Body of pancreas (tissue), 4 donors: Measurements from ENCODE around the gene SNRPA1. TPM values are rescaled to one million over a fixed set of nuclear protein-coding genes. Genes with fewer than 3 reads are reported as not detected.

ENCODE experiments used
- ATAC-seq: fragments of 150-250 bp; one replicate; pipeline ENCODE4 v1.9.1; 2016
- DNase-seq, 4 donors: peaks; one replicate each; pipeline ENCODE4 v3.0.0-alpha.2; 2019
- H3K27ac ChIP-seq, 4 donors: fragments of 200-600 bp; sonication (generic); 1 replicate in 3 of 4; 2 replicates in 1 of 4; pipeline versions ENCODE4 v1.5.1 to v1.6.1; 2016 to 2019; ENCODE audit warnings: mild to moderate bottlenecking in 1 of 4, mixed read lengths in 1 of 4, moderate library complexity in 1 of 4
- H3K27me3 ChIP-seq, 2 donors: fragments of 200-600 bp; sonication (generic); one replicate each; pipeline ENCODE4 v1.6.0; 2016; ENCODE audit warnings: mild to moderate bottlenecking in 1 of 2
- H3K36me3 ChIP-seq, 2 donors: fragments of 200-600 bp; sonication (generic); replicated peaks in 1 of 2; 2 replicates each; pipeline ENCODE4 v1.5.1; 2016; ENCODE audit warnings: low read depth in 2 of 2; ENCODE audit not compliant: insufficient read depth in 1 of 2
- H3K4me1 ChIP-seq: fragments of 200-600 bp; sonication (generic); one replicate; pipeline ENCODE4 v1.6.0; 2016
- H3K4me3 ChIP-seq, 2 donors: fragments of 200-600 bp; sonication (generic); 1 replicate in 1 of 2; 2 replicates in 1 of 2; pipeline ENCODE4 v1.5.1; 2016 to 2019
- H3K9me3 ChIP-seq, 3 donors: fragments of 200-600 bp; sonication (generic); 1 replicate in 2 of 3; 2 replicates in 1 of 3; pipeline ENCODE4 v1.5.1; 2016
- POLR2A ChIP-seq, 3 donors: fragments of 450-650 bp; IDR thresholded peaks; one replicate each; pipeline ENCODE4 v1.6.1; 2016; ENCODE audit warnings: antibody characterized with exemption in 3 of 3, mild to moderate bottlenecking in 2 of 3
- WGBS, 2 donors: methylation state at CpG; one replicate each; pipeline ENCODE4 v1.1.5; 2017; 5-methylcytosine and 5-hydroxymethylcytosine counted together
- intact Hi-C: fragments of 100-400 bp; cut with DNase I; formaldehyde crosslinking; loops from one replicate; pipeline ENCODE4 v1.15.1; 2023
- total RNA-seq, 2 donors: library from RNA; depleted of rRNA; stranded (reverse); fragments of >200 nt; gene quantifications; one replicate each; pipeline ENCODE4 v1.1.0, GENCODE V29; 2016
- TF ChIP-seq, protein P1 (sequence below), 7 experiments: fragments of 450-650 bp in 4 of 7; fragments of 200-600 bp in 3 of 7; sonication (generic) in 3 of 7; IDR thresholded peaks; one replicate each; pipeline ENCODE4 v1.5.1; 2016 to 2019; ENCODE audit warnings: antibody characterized with exemption in 7 of 7

SNRPA1 gene
- total RNA-seq, 2 donors from 2014 or later: 26.2 to 29.7 TPM

DNA sequence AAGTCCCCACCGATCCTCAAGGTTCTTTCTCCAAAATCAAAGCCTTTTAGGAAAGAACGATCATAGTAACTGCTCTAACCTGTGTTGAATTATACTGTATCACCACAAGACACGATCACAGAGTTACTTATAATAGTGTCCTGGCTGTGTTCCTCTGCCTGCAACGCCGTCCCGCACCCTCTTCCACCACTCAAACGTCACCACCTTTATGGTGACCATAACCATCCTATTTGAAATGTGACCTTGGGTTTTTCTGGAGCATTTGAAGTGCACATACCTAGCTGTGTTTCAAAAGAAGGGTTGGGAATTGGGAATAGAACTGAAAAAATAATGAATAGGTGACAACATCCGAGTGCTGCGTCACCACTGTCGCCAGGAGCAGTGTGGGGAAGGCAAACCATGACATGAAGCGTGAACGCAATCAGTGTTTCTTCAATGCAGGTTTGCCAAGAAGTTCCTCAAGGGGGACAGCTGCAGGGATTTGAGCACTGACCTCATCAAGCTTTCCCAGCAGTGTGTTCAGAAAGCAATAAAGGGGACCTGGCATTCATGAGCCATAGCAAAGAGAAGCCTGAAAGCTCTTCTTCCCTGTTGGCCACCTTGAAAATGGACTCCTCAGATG, 17.0 kb downstream of the SNRPA1 start:
- Histone ChIP-seq H3K4me1 (peaks cover 13% of the 10 kb centered on the region), H3K27me3 (no peaks in the 10 kb centered on the region), H3K9me3 (no peaks in the 10 kb centered on the region), H3K27ac (peak overlapping the region in 3 of 4 donors; percentile 73 to 96 (median 90)), H3K4me3 (no peak overlapping the region), H3K36me3 (peaks cover 14 to 34% of the 10 kb centered on the region in 2 donors)
- ATAC-seq (no peak), DNase-seq (no peak)
- intact Hi-C loops: no loop called here
- 73 to 77% methylated on average over 12 of the region's 12 CpGs for WGBS, 2 donors
- TF ChIP-seq POLR2A (IDR thresholded peaks at IDR 0.05): no peak
- TF ChIP-seq, protein P1, sequence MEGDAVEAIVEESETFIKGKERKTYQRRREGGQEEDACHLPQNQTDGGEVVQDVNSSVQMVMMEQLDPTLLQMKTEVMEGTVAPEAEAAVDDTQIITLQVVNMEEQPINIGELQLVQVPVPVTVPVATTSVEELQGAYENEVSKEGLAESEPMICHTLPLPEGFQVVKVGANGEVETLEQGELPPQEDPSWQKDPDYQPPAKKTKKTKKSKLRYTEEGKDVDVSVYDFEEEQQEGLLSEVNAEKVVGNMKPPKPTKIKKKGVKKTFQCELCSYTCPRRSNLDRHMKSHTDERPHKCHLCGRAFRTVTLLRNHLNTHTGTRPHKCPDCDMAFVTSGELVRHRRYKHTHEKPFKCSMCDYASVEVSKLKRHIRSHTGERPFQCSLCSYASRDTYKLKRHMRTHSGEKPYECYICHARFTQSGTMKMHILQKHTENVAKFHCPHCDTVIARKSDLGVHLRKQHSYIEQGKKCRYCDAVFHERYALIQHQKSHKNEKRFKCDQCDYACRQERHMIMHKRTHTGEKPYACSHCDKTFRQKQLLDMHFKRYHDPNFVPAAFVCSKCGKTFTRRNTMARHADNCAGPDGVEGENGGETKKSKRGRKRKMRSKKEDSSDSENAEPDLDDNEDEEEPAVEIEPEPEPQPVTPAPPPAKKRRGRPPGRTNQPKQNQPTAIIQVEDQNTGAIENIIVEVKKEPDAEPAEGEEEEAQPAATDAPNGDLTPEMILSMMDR (IDR thresholded peaks at IDR 0.05): no peak

GRCh38 chr15:101277038-101277822, 17.8 kb downstream of the SNRPA1 start, which contains the start of gene SELENOS:
Gene SELENOS (minus strand): TSS chr15:101277485. CDS start chr15:101277417, 68 bp downstream.
- ATAC-seq: peak; percentile 97
- no peaks in the 10 kb centered on the region for H3K9me3 ChIP-seq
- intact Hi-C loops: no loop called here
- DNase-seq: peak; percentile 91 to 94 (median 92)
- WGBS, 2 donors: 0 to 1% methylated on average over 31 to 91 of the region's 91 CpGs
- H3K27ac ChIP-seq: peak within 1 kb of the TSS; percentile 73 to 96 (median 90)
- peaks cover 14 to 38% of the 10 kb centered on the region in 2 donors for H3K36me3 ChIP-seq
- TF ChIP-seq POLR2A (IDR thresholded peaks at IDR 0.05): peak; percentile 80 to 91 (median 86)
- TF ChIP-seq, protein P1 (IDR thresholded peaks at IDR 0.05): peak in 1 of 7 experiments; percentile 17
- H3K27me3 ChIP-seq: no peaks in the 10 kb centered on the region
- peak within 1 kb of the TSS; percentile 50 to 76 for H3K4me3 ChIP-seq
- H3K4me1 ChIP-seq: peaks cover 13% of the 10 kb centered on the region

DNA sequence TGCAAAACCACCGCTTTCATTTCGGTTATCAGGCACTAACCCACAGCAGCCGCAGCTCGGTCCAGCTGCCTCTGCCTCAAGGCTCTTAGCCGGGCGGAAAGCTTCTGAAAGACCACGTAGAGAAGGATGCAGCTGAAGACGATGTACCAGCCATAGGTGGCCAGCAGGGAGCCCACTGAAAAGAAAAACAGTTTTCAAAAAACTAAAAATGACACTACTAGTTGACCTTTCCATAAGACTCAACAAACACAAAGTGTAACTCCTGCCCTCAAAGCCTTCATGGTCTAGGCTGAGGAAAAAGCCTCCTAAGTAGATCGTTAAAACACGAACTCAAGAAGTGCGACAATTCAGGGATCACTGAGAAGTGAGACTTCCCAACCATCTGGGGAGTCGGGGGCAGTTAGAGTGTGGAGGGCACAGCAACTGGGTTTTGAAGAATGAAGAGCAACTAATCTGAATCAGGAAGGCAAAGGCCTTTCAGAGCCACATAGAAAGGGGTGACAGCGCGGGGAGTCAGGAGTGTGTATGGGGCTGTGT, 18.5 kb downstream of the SNRPA1 start:
- no peak for ATAC-seq
- H3K4me1 ChIP-seq: peaks cover 13% of the 10 kb centered on the region
- peaks cover 14 to 40% of the 10 kb centered on the region in 2 donors for H3K36me3 ChIP-seq
- H3K27ac ChIP-seq: peak overlapping the region; percentile 73 to 96 (median 90)
- no peaks in the 10 kb centered on the region for H3K9me3 ChIP-seq
- intact Hi-C loops: no loop called here
- WGBS, 2 donors: 3 to 6% methylated on average over 14 of the region's 14 CpGs
- no peak for DNase-seq
- TF ChIP-seq, protein P1 (IDR thresholded peaks at IDR 0.05): peak in 5 of 7 experiments; percentile 6 to 32 (median 19)
- no peak for TF ChIP-seq POLR2A (IDR thresholded peaks at IDR 0.05)
- no peaks in the 10 kb centered on the region for H3K27me3 ChIP-seq
- H3K4me3 ChIP-seq: peak overlapping the region; percentile 50 to 76

- Histone ChIP-seq H3K4me3 (no peak overlapping the region), H3K36me3 (peaks cover 18 to 40% of the 10 kb centered on the region in 2 donors), H3K9me3 (no peaks in the 10 kb centered on the region), H3K4me1 (peaks cover 13% of the 10 kb centered on the region), H3K27me3 (no peaks in the 10 kb centered on the region), H3K27ac (no peak overlapping the region)
- no peak for TF ChIP-seq POLR2A (IDR thresholded peaks at IDR 0.05)
- TF ChIP-seq, protein P1 (IDR thresholded peaks at IDR 0.05): no peak
- intact Hi-C loops: no loop called here
- ATAC-seq (no peak), DNase-seq (no peak)
- WGBS, 2 donors: 66 to 71% methylated on average over 5 of the region's 5 CpGs
Observed at GRCh38 chr15:101275018-101275417, 20.0 kb downstream of the SNRPA1 start.
